Epidermal melanocyte (primary cell): ENCODE results near the gene STC2.

Experiments
- DNase-seq: peaks from one replicate; pipeline ENCODE4 v3.0.0; 2011; ENCODE audit warnings: low spot score; ENCODE audit not compliant: insufficient read length

The STC2 gene

GRCh38 chr5:173329491-173330337 lies 1.5 kb upstream of the STC2 start:
- DNase-seq = no peak

- DNase-seq = no peak
Measured at GRCh38 chr5:173328844-173329490, 753 bp upstream of the STC2 start.

GRCh38 chr5:173327084-173327947 lies 898 bp downstream of the STC2 start:
- no peak for DNase-seq

GRCh38 chr5:173326501-173326960 lies 1.7 kb downstream of the STC2 start:
- no peak for DNase-seq

GRCh38 chr5:173325091-173325698 lies 3.0 kb downstream of the STC2 start:
- no peak for DNase-seq

- DNase-seq = peak; percentile 66
Measured at GRCh38 chr5:173324115-173325001, 3.9 kb downstream of the STC2 start.

- DNase-seq = no peak
Measured at GRCh38 chr5:173323799-173324114, 4.5 kb downstream of the STC2 start.

- no peak for DNase-seq
Measured at GRCh38 chr5:173323106-173323798, 5.0 kb downstream of the STC2 start.

- no peak for DNase-seq
Measured at GRCh38 chr5:173321886-173322285, 6.3 kb downstream of the STC2 start.

GRCh38 chr5:173320259-173320658 lies 8.0 kb downstream of the STC2 start:
- DNase-seq = no peak

- DNase-seq = no peak
Measured at GRCh38 chr5:173319646-173320045, 8.6 kb downstream of the STC2 start.

GRCh38 chr5:173318881-173319620 lies 9.2 kb downstream of the STC2 start:
- DNase-seq = no peak

- DNase-seq = no peak
Measured at GRCh38 chr5:173318330-173318729, 9.9 kb downstream of the STC2 start.

- no peak for DNase-seq
Measured at GRCh38 chr5:173317852-173318251, 10.4 kb downstream of the STC2 start.

- DNase-seq = no peak
Measured at GRCh38 chr5:173317091-173317730, 11.0 kb downstream of the STC2 start.

- no peak for DNase-seq
Measured at GRCh38 chr5:173316339-173317020, 11.7 kb downstream of the STC2 start.

- DNase-seq = no peak
Measured at GRCh38 chr5:173315495-173316338, 12.5 kb downstream of the STC2 start.
